Sigmoid colon (tissue), 4 donors: ENCODE measurements around the gene SSR1.

Experiments
- CTCF ChIP-seq, 4 experiments: fragments of 450-650 bp in 3 of 4; fragments of 200-600 bp in 1 of 4; IDR thresholded peaks; one replicate each; pipeline ENCODE4 v1.5.1; 2016 to 2019; ENCODE audit warnings: antibody characterized with exemption in 4 of 4, mild to moderate bottlenecking in 3 of 4, moderate library complexity in 2 of 4
- EP300 ChIP-seq, 4 donors: sonication (generic); formaldehyde crosslinking; IDR thresholded peaks; one replicate each; pipeline ENCODE4 v1.6.1; 2017; ENCODE audit warnings: antibody characterized with exemption in 4 of 4
- POLR2A ChIP-seq, 2 donors: fragments of 450-650 bp; IDR thresholded peaks; one replicate each; pipeline ENCODE4 v1.6.1; 2016; ENCODE audit warnings: antibody characterized with exemption in 2 of 2, mild to moderate bottlenecking in 2 of 2, moderate library complexity in 2 of 2

GRCh38 chr6:7323074-7323473 lies 10.1 kb upstream of the SSR1 start:
- TF ChIP-seq CTCF (IDR thresholded peaks at IDR 0.05): no peak
- no peak for TF ChIP-seq EP300 (IDR thresholded peaks at IDR 0.05)
- no peak for TF ChIP-seq POLR2A (IDR thresholded peaks at IDR 0.05)
